H1 (cell line): ENCODE results near the gene PTPRR. TPM values are rescaled to one million over a fixed set of nuclear protein-coding genes. Genes with fewer than 3 reads are reported as not detected.

Experiments
- CTCF ChIA-PET: fragments of 300-600 bp; sonication (Branson Sonifier 250); formaldehyde crosslinking; loops from one replicate; lab custom pipeline; 2021; ENCODE audit not compliant: partially characterized antibody; lab: Charles Lee
- POLR2A ChIA-PET: fragments of 300-600 bp; sonication (Branson Sonifier 250); formaldehyde crosslinking; loops from one replicate; lab custom pipeline; 2021; ENCODE audit warnings: inconsistent platforms; ENCODE audit not compliant: partially characterized antibody; lab: Charles Lee
- DNase-seq, 2 experiments: peaks; one replicate each; pipeline versions ENCODE4 v3.0.0 to v3.0.0-alpha.2; 2010 to 2022; ENCODE audit warnings: low spot score in 2 of 2, low read depth in 1 of 2, mixed read lengths in 1 of 2
- FAIRE-seq: peaks from 2 replicates; lab custom pipeline; 2011; peaks lifted over from hg19 to GRCh38; lab: Jason Lieb, UNC
- H2AFZ ChIP-seq: 2 replicates; pipeline ENCODE4 v1.8.1; 2012; ENCODE audit warnings: low read length, inconsistent platforms
- H2AK5ac ChIP-seq: 2 replicates; pipeline ENCODE4 v1.6.1; 2013; ENCODE audit warnings: low read depth, low read length
- H2BK120ac ChIP-seq: replicated peaks from 2 replicates; pipeline ENCODE3; 2013; ENCODE audit warnings: low read depth, low read length, inconsistent platforms
- H2BK12ac ChIP-seq: 2 replicates; pipeline ENCODE4 v1.6.1; 2013; ENCODE audit warnings: low read depth, low read length
- H2BK15ac ChIP-seq: 2 replicates; pipeline ENCODE4 v1.6.1; 2013; ENCODE audit warnings: low read length
- H2BK20ac ChIP-seq: 2 replicates; pipeline ENCODE4 v1.6.1; 2013; ENCODE audit warnings: low read length
- H2BK5ac ChIP-seq: 2 replicates; pipeline ENCODE4 v1.6.1; 2013; ENCODE audit warnings: low read depth, low read length
- H3K14ac ChIP-seq: 2 replicates; pipeline ENCODE4 v1.6.1; 2013; ENCODE audit warnings: inconsistent platforms; ENCODE audit not compliant: insufficient read length
- H3K18ac ChIP-seq: 2 replicates; pipeline ENCODE4 v1.6.1; 2013; ENCODE audit warnings: low read length; ENCODE audit errors: extremely low read depth
- H3K23ac ChIP-seq: 2 replicates; pipeline ENCODE4 v1.6.1; 2013; ENCODE audit warnings: inconsistent platforms; ENCODE audit not compliant: insufficient read length
- H3K23me2 ChIP-seq: 2 replicates; pipeline ENCODE4 v1.6.1; 2013; ENCODE audit warnings: low read depth, low read length
- H3K27ac ChIP-seq: 2 replicates; pipeline ENCODE4 v1.6.1; 2011; ENCODE audit warnings: low read depth, low read length, inconsistent platforms
- H3K27me3 ChIP-seq, 4 experiments: replicated peaks in 1 of 4; 1 replicate in 1 of 4; 2 replicates in 3 of 4; pipeline versions ENCODE4 v1.6.1 to v1.8.1; 2011 to 2013; ENCODE audit warnings: low read length in 3 of 4, mild to moderate bottlenecking in 3 of 4, inconsistent platforms in 2 of 4, mixed read lengths in 2 of 4, moderate library complexity in 1 of 4; ENCODE audit not compliant: control insufficient read depth in 3 of 4, insufficient read depth in 3 of 4; ENCODE audit errors: extremely low read depth in 1 of 4
- H3K36me3 ChIP-seq, 4 experiments: 2 replicates each; pipeline versions ENCODE4 v1.6.1 to v1.8.1; 2011 to 2013; ENCODE audit warnings: mild to moderate bottlenecking in 4 of 4, low read length in 3 of 4, moderate library complexity in 2 of 4, control low read depth in 1 of 4, inconsistent platforms in 1 of 4; ENCODE audit not compliant: insufficient read depth in 4 of 4, control insufficient read depth in 2 of 4
- H3K4ac ChIP-seq: replicated peaks from 2 replicates; pipeline ENCODE3; 2013; ENCODE audit warnings: low read length, low read depth, mixed read lengths, inconsistent platforms; ENCODE audit not compliant: insufficient read length
- H3K4me1 ChIP-seq, 4 experiments: replicated peaks in 1 of 4; 1 replicate in 1 of 4; 2 replicates in 3 of 4; pipeline versions ENCODE4 v1.6.1 to v1.8.1; 2011 to 2013; ENCODE audit warnings: low read length in 3 of 4, inconsistent platforms in 2 of 4, mixed read lengths in 1 of 4; ENCODE audit not compliant: insufficient read depth in 4 of 4, control insufficient read depth in 3 of 4
- H3K4me2 ChIP-seq, 2 experiments: 2 replicates each; pipeline versions ENCODE4 v1.6.1 to v1.8.1; 2011 to 2013; ENCODE audit warnings: low read depth in 2 of 2, low read length in 2 of 2, control low read depth in 1 of 2, inconsistent platforms in 1 of 2, mild to moderate bottlenecking in 1 of 2; ENCODE audit not compliant: insufficient read depth in 1 of 2
- H3K4me3 ChIP-seq, 4 experiments: fragments of 200-600, 300-600 bp in 1 of 4; sonication (generic), shearing (Covaris generic), sonication (Bioruptor Twin) in 1 of 4; 2 replicates each; pipeline versions ENCODE4 v1.5.1 to v1.8.1; 2011 to 2016; ENCODE audit warnings: low read length in 4 of 4, low read depth in 3 of 4, control low read depth in 2 of 4, inconsistent platforms in 2 of 4, mild to moderate bottlenecking in 2 of 4, mixed read lengths in 1 of 4, moderate library complexity in 1 of 4; ENCODE audit not compliant: insufficient read depth in 2 of 4; ENCODE audit errors: extremely low read depth in 1 of 4
- H3K56ac ChIP-seq: replicated peaks from 2 replicates; pipeline ENCODE3; 2013; ENCODE audit warnings: low read depth, mild to moderate bottlenecking, mixed read lengths, low read length, inconsistent platforms; ENCODE audit not compliant: insufficient read length
- H3K79me1 ChIP-seq: 2 replicates; pipeline ENCODE4 v1.6.1; 2013; ENCODE audit warnings: low read depth, low read length, control low read depth
- H3K79me2 ChIP-seq, 2 experiments: 2 replicates each; pipeline versions ENCODE4 v1.6.1 to v1.8.1; 2012 to 2013; ENCODE audit warnings: low read length in 2 of 2, mild to moderate bottlenecking in 2 of 2, inconsistent platforms in 1 of 2; ENCODE audit not compliant: insufficient read depth in 2 of 2, control insufficient read depth in 1 of 2
- H3K9ac ChIP-seq, 4 experiments: replicated peaks in 1 of 4; 1 replicate in 1 of 4; 2 replicates in 3 of 4; pipeline versions ENCODE4 v1.6.1 to v1.8.1; 2011 to 2013; ENCODE audit warnings: low read depth in 3 of 4, low read length in 3 of 4, control low read depth in 2 of 4, mild to moderate bottlenecking in 2 of 4, moderate library complexity in 2 of 4, inconsistent platforms in 1 of 4; ENCODE audit errors: extremely low read depth in 1 of 4
- H3K9me3 ChIP-seq, 2 experiments: 2 replicates each; pipeline versions ENCODE4 v1.6.1 to v1.8.1; 2012 to 2013; ENCODE audit warnings: mild to moderate bottlenecking in 2 of 2, moderate library complexity in 2 of 2, control low read depth in 1 of 2, inconsistent platforms in 1 of 2, low read depth in 1 of 2, low read length in 1 of 2, mixed read lengths in 1 of 2; ENCODE audit not compliant: insufficient read depth in 2 of 2
- H4K20me1 ChIP-seq, 2 experiments: replicated peaks in 1 of 2; 2 replicates each; pipeline versions ENCODE3 to v1.8.1; 2011 to 2013; ENCODE audit warnings: inconsistent platforms in 2 of 2, low read length in 2 of 2, mild to moderate bottlenecking in 1 of 2; ENCODE audit not compliant: insufficient read depth in 2 of 2, control insufficient read depth in 1 of 2
- H4K5ac ChIP-seq: 2 replicates; pipeline ENCODE4 v1.6.1; 2013; ENCODE audit warnings: low read length, low read depth, mixed read lengths, inconsistent platforms; ENCODE audit not compliant: insufficient read length
- H4K8ac ChIP-seq: 2 replicates; pipeline ENCODE4 v1.8.0; 2013; ENCODE audit warnings: mild to moderate bottlenecking, moderate library complexity, low read length, inconsistent platforms; ENCODE audit not compliant: insufficient read depth; ENCODE audit errors: extremely low read depth
- H4K91ac ChIP-seq: replicated peaks from 2 replicates; pipeline ENCODE3; 2013; ENCODE audit warnings: low read length, mixed read lengths, inconsistent platforms; ENCODE audit not compliant: insufficient read length
- BACH1 ChIP-seq: IDR thresholded peaks from 2 replicates; pipeline ENCODE4 v1.6.1; 2012; ENCODE audit warnings: low read length, improper control_type of control experiment
- CBX8 ChIP-seq: fragments of 300-800, 300-1000 bp; sonication (generic); IDR thresholded peaks from 2 replicates; pipeline ENCODE4 v1.7.1; 2016; ENCODE audit warnings: low read depth, low read length, borderline replicate concordance
- CHD1 ChIP-seq: IDR thresholded peaks from 2 replicates; pipeline ENCODE4 v1.6.1; 2012; ENCODE audit warnings: low read depth, low read length, improper control_type of control experiment
- E2F6 ChIP-seq: IDR thresholded peaks from 2 replicates; pipeline ENCODE4 v1.6.1; 2012; ENCODE audit warnings: inconsistent platforms
- HDAC2 ChIP-seq, 2 experiments: fragments of 300-600 bp in 1 of 2; sonication (generic) in 1 of 2; IDR thresholded peaks; 2 replicates each; pipeline ENCODE4 v1.6.1; 2011 to 2012; ENCODE audit warnings: low read depth in 2 of 2, low read length in 2 of 2, mild to moderate bottlenecking in 2 of 2, moderate library complexity in 2 of 2, borderline replicate concordance in 1 of 2, inconsistent platforms in 1 of 2
- HDAC6 ChIP-seq: IDR thresholded peaks from one replicate; pipeline ENCODE4 v1.7.1; 2012; ENCODE audit warnings: low read depth, mild to moderate bottlenecking, inconsistent platforms, low read length, moderate library complexity
- MAX ChIP-seq: IDR thresholded peaks from 2 replicates; pipeline ENCODE4 v1.6.1; 2012; ENCODE audit warnings: inconsistent platforms
- RBBP5 ChIP-seq: IDR thresholded peaks from 2 replicates; pipeline ENCODE4 v1.7.1; 2012; ENCODE audit warnings: low read depth, mild to moderate bottlenecking, inconsistent platforms, low read length, moderate library complexity, borderline replicate concordance
- USF2 ChIP-seq: IDR thresholded peaks from 2 replicates; pipeline ENCODE4 v1.6.1; 2011; ENCODE audit warnings: low read length, improper control_type of control experiment
- WGBS, 2 experiments: shearing (Covaris generic) in 1 of 2; methylation state at CpG; one replicate each; pipeline versions ENCODE4 v1.1.6 to v1.1.7; 2013 to 2015; ENCODE audit warnings: low lambda C conversion rate in 2 of 2, mixed read lengths in 2 of 2, inconsistent platforms in 1 of 2, low coverage in 1 of 2, missing lambda C conversion rate in 1 of 2; ENCODE audit not compliant: insufficient replicate concordance in 2 of 2, insufficient coverage in 1 of 2, insufficient read length in 1 of 2; ENCODE audit errors: extremely low coverage in 1 of 2, missing lambda C conversion rate in 1 of 2; 5-methylcytosine and 5-hydroxymethylcytosine counted together
- polyA plus RNA-seq, 7 experiments: library from polyadenylated mRNA; depleted of rRNA in 3 of 7; stranded (reverse) in 5 of 7; unstranded in 2 of 7; fragments of >200 nt in 5 of 7; fragments of 200-250 nt in 2 of 7; gene quantifications; 1 replicate in 5 of 7; 2 replicates in 1 of 7; 4 replicates in 1 of 7; pipeline versions ENCODE4 v1.2.1 to v1.2.3, GENCODE V29; 2011 to 2013; ENCODE audit warnings: missing spikeins in 2 of 7, mixed read lengths in 2 of 7
- total RNA-seq: library from RNA; stranded (reverse); fragmentation: NEBNext Ultra II Directional; extraction: Animal tissue kit (Norgen Biotek cat#: 25700); gene quantifications from 2 replicates; pipeline ENCODE4 v1.2.1, GENCODE V29; 2021

The PTPRR gene
- total and polyA plus RNA-seq, 2 of the 8 experiments (the other 6 are each of a cell fraction or from before 2014, with no cell fraction given): 0.07 to 0.35 TPM

GRCh38 chr12:70759161-70759918, 161.2 kb downstream of the PTPRR start:
- Histone ChIP-seq H2AK5ac (no peak overlapping the region), H3K36me3 (peaks cover 0 to under 1% (median 0%) of the 10 kb centered on the region in 4 experiments; a peak in 2 of 8 replicates), H3K27ac (no peak overlapping the region), H4K91ac (no peak overlapping the region), H3K79me1 (no peaks in the 10 kb centered on the region), H2BK120ac (no peak overlapping the region), H3K4ac (no peak overlapping the region), H2BK5ac (no peak overlapping the region), H3K9ac (no peak overlapping the region), H3K4me3 (no peak overlapping the region), H2AFZ (no peak overlapping the region), H3K27me3 (no peaks in the 10 kb centered on the region), H3K18ac (no peak overlapping the region), H3K14ac (no peak overlapping the region), H4K8ac (no peak overlapping the region), H2BK12ac (0 out of 2 replicates have a peak overlapping the region, but pooled peaks have one; percentile 44), H3K4me2 (no peak overlapping the region; a peak in 1 of 4 replicates), H3K56ac (no peak overlapping the region), H4K20me1 (no peaks in the 10 kb centered on the region), H3K79me2 (no peaks in the 10 kb centered on the region), H3K23me2 (no peaks in the 10 kb centered on the region), H2BK20ac (no peak overlapping the region), H4K5ac (no peak overlapping the region), H2BK15ac (no peak overlapping the region), H3K4me1 (peaks cover 0 to 16% (median 2%) of the 10 kb centered on the region in 4 experiments; a peak in 3 of 7 replicates), H3K23ac (no peak overlapping the region), H3K9me3 (peaks cover under 1 to 6% of the 10 kb centered on the region in 2 experiments)
- POLR2A ChIA-PET: no interaction called here
- DNase-seq: no peak
- CTCF ChIA-PET: interaction anchor here (0.7 to 1.3 kb wide), 2 partner anchors 24 to 90 kb away, joined by 3 to 4 read pairs; no protein-coding TSS in a partner anchor
- no peak for FAIRE-seq
- 96% methylated on average over 7 of the region's 12 CpGs; no CpG with 5 or more reads in 1 of the 2 experiments for WGBS, 2 experiments
- TF ChIP-seq HDAC6 (no peak), CBX8 (no peak), BACH1 (no peak), E2F6 (no peak), RBBP5 (no peak), HDAC2 (IDR thresholded peaks at IDR 0.05; ENCODE audit: borderline replicate concordance in 1 of 2, low read depth in 2 of 2, low read length in 2 of 2) (no peak), USF2 (no peak), CHD1 (no peak), MAX (no peak)
